Left lung (tissue), 10 donors: Measurements from ENCODE around the gene ZDHHC17. TPM values are rescaled to one million over a fixed set of nuclear protein-coding genes. Genes with fewer than 3 reads are reported as not detected.

ENCODE experiments used
- ATAC-seq: fragments of 200-7000 bp; cut with Tn5 transposase; one replicate; pipeline ENCODE4 v1.9.1; 2020; ENCODE audit warnings: moderate library complexity
- DNase-seq, 4 donors: peaks; one replicate each; pipeline ENCODE4 v3.0.0-alpha.2; 2013 to 2020
- H3K27ac ChIP-seq, 2 donors: fragments of 200-600 bp; sonication (generic) in 1 of 2; one replicate each; pipeline versions ENCODE4 v1.5.0 to v1.8.0; 2020 to 2021
- H3K27me3 ChIP-seq, 2 donors: fragments of 200-600 bp; sonication (generic) in 1 of 2; one replicate each; pipeline versions ENCODE4 v1.5.0 to v1.8.0; 2020 to 2021
- H3K36me3 ChIP-seq, 2 donors: fragments of 200-600 bp; sonication (generic) in 1 of 2; one replicate each; pipeline versions ENCODE4 v1.5.0 to v1.8.0; 2020 to 2021
- H3K4me1 ChIP-seq, 2 donors: fragments of 200-600 bp; one replicate each; pipeline ENCODE4 v1.8.0; 2021
- H3K4me3 ChIP-seq, 2 donors: fragments of 200-600 bp; sonication (generic) in 1 of 2; one replicate each; pipeline versions ENCODE4 v1.5.0 to v1.8.0; 2020 to 2021; ENCODE audit warnings: mild to moderate bottlenecking in 1 of 2
- H3K9me3 ChIP-seq, 2 donors: fragments of 200-600 bp; sonication (generic) in 1 of 2; one replicate each; pipeline versions ENCODE4 v1.5.0 to v1.8.0; 2020 to 2021
- CTCF ChIP-seq, 2 donors: fragments of 200-600 bp; sonication (generic) in 1 of 2; IDR thresholded peaks; one replicate each; pipeline versions ENCODE4 v1.5.0 to v1.8.0; 2021; ENCODE audit warnings: antibody characterized with exemption in 2 of 2
- intact Hi-C, 2 donors: fragments of 100-400 bp; cut with DNase I; formaldehyde crosslinking; loops; one replicate each; pipeline versions ENCODE4 v1.11.2 to v1.14.2; 2022
- polyA plus RNA-seq, 6 donors: library from polyadenylated mRNA; unstranded; fragments of 120-200 nt; gene quantifications; one replicate each; pipeline ENCODE4 v1.2.1, GENCODE V29; 2013; ENCODE audit not compliant: insufficient read length in 6 of 6
- total RNA-seq, 2 donors: library from RNA; stranded (reverse); fragmentation: NEBNext Ultra II Directional; extraction: Animal tissue kit (Norgen Biotek cat#: 25700); gene quantifications; one replicate each; pipeline ENCODE4 v1.2.1, GENCODE V29; 2021
- donor health status: DM: no; HTN: yes; CAD: no.
- donor health status: DM: no; HTN: no; CAD: no.

The ZDHHC17 gene
- total and polyA plus RNA-seq, 8 donors, result 26.8 to 99.6 (median 77.6) TPM

GRCh38 chr12:76798864-76799263, 34.9 kb downstream of the ZDHHC17 start:
- H3K4me1 ChIP-seq, result no peaks in the 10 kb centered on the region
- H3K27me3 ChIP-seq, result no peaks in the 10 kb centered on the region
- H3K4me3 ChIP-seq, result no peak overlapping the region
- ATAC-seq (no peak), DNase-seq (no peak)
- peaks cover 0 to 10% of the 10 kb centered on the region in 2 donors for H3K9me3 ChIP-seq
- TF ChIP-seq CTCF (IDR thresholded peaks at IDR 0.05), result no peak
- intact Hi-C loops, result no loop called here
- H3K27ac ChIP-seq, result no peak overlapping the region
- H3K36me3 ChIP-seq, result peaks cover 0 to 30% of the 10 kb centered on the region in 2 donors

GRCh38 chr12:76799362-76799761, 35.4 kb downstream of the ZDHHC17 start:
- Histone ChIP-seq H3K27ac (no peak overlapping the region), H3K27me3 (no peaks in the 10 kb centered on the region), H3K9me3 (peaks cover 0 to 10% of the 10 kb centered on the region in 2 donors), H3K4me1 (peaks cover 0 to 4% of the 10 kb centered on the region in 2 donors), H3K36me3 (peaks cover 0 to 30% of the 10 kb centered on the region in 2 donors), H3K4me3 (no peak overlapping the region)
- DNase-seq, result no peak
- no peak for ATAC-seq
- TF ChIP-seq CTCF (IDR thresholded peaks at IDR 0.05), result no peak
- intact Hi-C loops, result no loop called here

GRCh38 chr12:76802060-76802459, 38.1 kb downstream of the ZDHHC17 start:
- no peak for ATAC-seq

GRCh38 chr12:76804435-76804976, 40.6 kb downstream of the ZDHHC17 start:
- H3K36me3 ChIP-seq, result peaks cover 0 to 52% of the 10 kb centered on the region in 2 donors
- H3K4me1 ChIP-seq, result peaks cover 0 to 4% of the 10 kb centered on the region in 2 donors
- TF ChIP-seq CTCF (IDR thresholded peaks at IDR 0.05), result no peak
- H3K9me3 ChIP-seq, result peaks cover 0 to 10% of the 10 kb centered on the region in 2 donors
- intact Hi-C loops, result no loop called here
- H3K27me3 ChIP-seq, result no peaks in the 10 kb centered on the region
- no peak for ATAC-seq
- no peak overlapping the region for H3K27ac ChIP-seq
- no peak for DNase-seq
- no peak overlapping the region for H3K4me3 ChIP-seq

More at GRCh38 chr12:76802060-76802459, 38.1 kb downstream of the ZDHHC17 start:
- no peak for DNase-seq
- no peak overlapping the region for H3K4me3 ChIP-seq
- H3K4me1 ChIP-seq, result peaks cover 0 to 4% of the 10 kb centered on the region in 2 donors
- H3K27ac ChIP-seq, result no peak overlapping the region
- H3K9me3 ChIP-seq, result peaks cover 0 to 10% of the 10 kb centered on the region in 2 donors
- peaks cover 0 to 51% of the 10 kb centered on the region in 2 donors for H3K36me3 ChIP-seq
- intact Hi-C loops, result no loop called here
- no peaks in the 10 kb centered on the region for H3K27me3 ChIP-seq
- TF ChIP-seq CTCF (IDR thresholded peaks at IDR 0.05), result no peak

GRCh38 chr12:76810671-76811419, 46.9 kb downstream of the ZDHHC17 start:
- DNase-seq (no peak), ATAC-seq (no peak)
- no peak for TF ChIP-seq CTCF (IDR thresholded peaks at IDR 0.05)
- intact Hi-C loops, result no loop called here
- no peaks in the 10 kb centered on the region for H3K4me1 ChIP-seq
- H3K27me3 ChIP-seq, result no peaks in the 10 kb centered on the region
- no peak overlapping the region for H3K4me3 ChIP-seq
- peaks cover 0 to 43% of the 10 kb centered on the region in 2 donors for H3K36me3 ChIP-seq
- no peak overlapping the region for H3K27ac ChIP-seq
- H3K9me3 ChIP-seq, result no peaks in the 10 kb centered on the region
